ENCODE results near the gene DNAH2.
"Not testable (repeated sequence)": the region's sequence is repeated elsewhere in the genome, so short reads cannot be mapped to it uniquely, and the experiment has no call there.

- TF ChIP-seq POLR2A, CTCF, POLR2AphosphoS5, EP300 (IDR thresholded peaks at IDR 0.05): not testable (repeated sequence)
Observed at GRCh38 chr17:7809791-7810343, 92.3 kb downstream of the DNAH2 start.
